CD14-positive monocyte (primary cell): ENCODE results near the gene UHMK1. TPM values are rescaled to one million over a fixed set of nuclear protein-coding genes. Genes with fewer than 3 reads are reported as not detected.

Experiments
- DNase-seq, 3 donors: peaks; one replicate each; pipeline ENCODE4 v3.0.0-alpha.2; 2011 to 2022
- H2AFZ ChIP-seq: 2 replicates; pipeline ENCODE4 v1.6.0; 2012; ENCODE audit warnings: mild to moderate bottlenecking, low read depth, low read length, inconsistent platforms; ENCODE audit not compliant: insufficient read depth, poor library complexity, severe bottlenecking
- H3K27ac ChIP-seq, 2 donors: 1 replicate in 1 of 2; 2 replicates in 1 of 2; pipeline ENCODE4 v1.5.1; 2012 to 2013; ENCODE audit warnings: low read length in 2 of 2, control low read depth in 1 of 2, inconsistent platforms in 1 of 2, low read depth in 1 of 2, mild to moderate bottlenecking in 1 of 2
- H3K27me3 ChIP-seq, 2 donors: one replicate each; pipeline versions ENCODE4 v1.6.0 to v1.6.1; 2011 to 2013; ENCODE audit warnings: low read length in 2 of 2; ENCODE audit not compliant: control insufficient read depth in 2 of 2, insufficient read depth in 2 of 2
- H3K36me3 ChIP-seq, 2 donors: replicated peaks in 1 of 2; 1 replicate in 1 of 2; 2 replicates in 1 of 2; pipeline versions ENCODE4 v1.5.1 to v1.6.1; 2012 to 2013; ENCODE audit warnings: low read length in 2 of 2, control low read depth in 1 of 2, inconsistent platforms in 1 of 2, mild to moderate bottlenecking in 1 of 2; ENCODE audit not compliant: insufficient read depth in 2 of 2, control insufficient read depth in 1 of 2
- H3K4me1 ChIP-seq, 2 donors: 1 replicate in 1 of 2; 2 replicates in 1 of 2; pipeline versions ENCODE4 v1.5.1 to v1.6.1; 2012 to 2013; ENCODE audit warnings: low read length in 2 of 2, control low read depth in 1 of 2, inconsistent platforms in 1 of 2, mild to moderate bottlenecking in 1 of 2, moderate library complexity in 1 of 2; ENCODE audit not compliant: insufficient read depth in 2 of 2, control insufficient read depth in 1 of 2
- H3K4me2 ChIP-seq: replicated peaks from 2 replicates; pipeline ENCODE3; 2012; ENCODE audit warnings: low read length, moderate library complexity, mild to moderate bottlenecking; ENCODE audit not compliant: poor library complexity, severe bottlenecking; ENCODE audit errors: extremely low read depth
- H3K4me3 ChIP-seq, 3 experiments: fragments of 200-600 bp in 1 of 3; sonication (generic) in 1 of 3; replicated peaks in 1 of 3; 1 replicate in 2 of 3; 2 replicates in 1 of 3; pipeline ENCODE4 v1.5.1; 2011 to 2013; ENCODE audit warnings: low read length in 3 of 3, mild to moderate bottlenecking in 3 of 3, control low read depth in 2 of 3, low read depth in 2 of 3, inconsistent platforms in 1 of 3, moderate library complexity in 1 of 3
- H3K79me2 ChIP-seq: 2 replicates; pipeline ENCODE4 v1.6.0; 2012; ENCODE audit warnings: mild to moderate bottlenecking, control low read depth, inconsistent platforms, low read length, moderate library complexity; ENCODE audit not compliant: insufficient read depth
- H3K9ac ChIP-seq: 2 replicates; pipeline ENCODE4 v1.6.0; 2017; ENCODE audit warnings: low read length, mild to moderate bottlenecking; ENCODE audit not compliant: insufficient read depth, poor library complexity, severe bottlenecking
- H3K9me3 ChIP-seq, 2 donors: replicated peaks in 1 of 2; 1 replicate in 1 of 2; 2 replicates in 1 of 2; pipeline versions ENCODE4 v1.5.1 to v1.6.1; 2012 to 2013; ENCODE audit warnings: low read length in 2 of 2, control low read depth in 1 of 2; ENCODE audit not compliant: control insufficient read depth in 1 of 2, insufficient read depth in 1 of 2
- H4K20me1 ChIP-seq: 2 replicates; pipeline ENCODE4 v1.6.0; 2012; ENCODE audit warnings: mild to moderate bottlenecking, low read length, control low read depth, moderate library complexity; ENCODE audit not compliant: insufficient read depth
- H3K27ac Mint-ChIP-seq, 7 donors: one replicate each; pipeline ENCODE4 v1.8.0; 2020; ENCODE audit warnings: mild to moderate bottlenecking in 7 of 7, mixed read lengths in 7 of 7, moderate library complexity in 6 of 7, inconsistent platforms in 2 of 7
- H3K27me3 Mint-ChIP-seq, 3 donors: one replicate each; pipeline ENCODE4 v1.8.0; 2021 to 2022; ENCODE audit warnings: low read depth in 3 of 3, mild to moderate bottlenecking in 3 of 3, mixed read lengths in 3 of 3, moderate library complexity in 3 of 3, inconsistent platforms in 1 of 3
- H3K36me3 Mint-ChIP-seq, 2 donors: one replicate each; pipeline ENCODE4 v1.8.0; 2020; ENCODE audit warnings: mixed read lengths in 2 of 2, inconsistent platforms in 1 of 2, mild to moderate bottlenecking in 1 of 2
- H3K4me1 Mint-ChIP-seq: one replicate; pipeline ENCODE4 v1.8.0; 2020; ENCODE audit warnings: mild to moderate bottlenecking, mixed read lengths
- H3K4me3 Mint-ChIP-seq, 2 donors: one replicate each; pipeline ENCODE4 v1.8.0; 2020; ENCODE audit warnings: mild to moderate bottlenecking in 2 of 2, mixed read lengths in 2 of 2, moderate library complexity in 1 of 2
- H3K9me3 Mint-ChIP-seq, 7 donors: one replicate each; pipeline ENCODE4 v1.8.0; 2020 to 2022; ENCODE audit warnings: mixed read lengths in 7 of 7, mild to moderate bottlenecking in 6 of 7, moderate library complexity in 6 of 7, inconsistent platforms in 2 of 7
- CTCF ChIP-seq: fragments of 200-600 bp; IDR thresholded peaks from one replicate; pipeline ENCODE4 v1.8.0; 2022; ENCODE audit warnings: antibody characterized with exemption, mild to moderate bottlenecking
- WGBS: methylation state at CpG from one replicate; pipeline ENCODE4 v1.1.5; 2013; ENCODE audit warnings: missing lambda C conversion rate; ENCODE audit not compliant: insufficient coverage; 5-methylcytosine and 5-hydroxymethylcytosine counted together
- intact Hi-C, 2 donors: fragments of 100-400 bp; cut with micrococcal nuclease; formaldehyde crosslinking; loops; one replicate each; pipeline versions ENCODE4 v1.15.0 to v1.15.1; 2023
- polyA plus RNA-seq, 3 donors: library from polyadenylated mRNA; depleted of rRNA in 1 of 3; unstranded in 2 of 3; stranded (reverse) in 1 of 3; fragments of 300-500 nt in 2 of 3; fragments of >200 nt in 1 of 3; fragmentation: Illumina TruSeq in 2 of 3; gene quantifications; 1 replicate in 2 of 3; 2 replicates in 1 of 3; pipeline ENCODE4 v1.2.3, GENCODE V29; 2012 to 2021

UHMK1 gene
- polyA plus RNA-seq, 3 donors: 14.9 to 38.2 (median 27.7) TPM

GRCh38 chr1:162463021-162463420 lies 34.6 kb upstream of the UHMK1 start:
- no peaks in the 10 kb centered on the region for H3K36me3 ChIP-seq
- Mint-ChIP-seq H3K4me3 (no peak overlapping the region), H3K4me1 (no peaks in the 10 kb centered on the region), H3K27me3 (peaks cover 2 to 12% (median 4%) of the 10 kb centered on the region in 3 donors), H3K9me3 (peaks cover 0 to 8% (median 3%) of the 10 kb centered on the region in 7 donors), H3K36me3 (no peaks in the 10 kb centered on the region), H3K27ac (no peak overlapping the region)
- no peak overlapping the region for H2AFZ ChIP-seq
- no peak overlapping the region for H3K9ac ChIP-seq
- peaks cover 0 to 5% of the 10 kb centered on the region in 2 donors for H3K9me3 ChIP-seq
- H3K79me2 ChIP-seq: no peaks in the 10 kb centered on the region
- no peak overlapping the region for H3K4me2 ChIP-seq
- H4K20me1 ChIP-seq: no peaks in the 10 kb centered on the region
- WGBS: no CpG with 5 or more reads among the region's 1 CpG
- TF ChIP-seq CTCF: no peak
- no peaks in the 10 kb centered on the region for H3K27me3 ChIP-seq
- H3K4me1 ChIP-seq: no peaks in the 10 kb centered on the region
- H3K27ac ChIP-seq: no peak overlapping the region
- no peak overlapping the region for H3K4me3 ChIP-seq
- intact Hi-C loops: no loop called here
- no peak for DNase-seq

GRCh38 chr1:162466797-162467196 lies 30.8 kb upstream of the UHMK1 start:
- Histone ChIP-seq H3K27me3 (no peaks in the 10 kb centered on the region), H3K36me3 (no peaks in the 10 kb centered on the region), H2AFZ (no peak overlapping the region), H3K4me1 (peaks cover 0 to 12% of the 10 kb centered on the region in 2 donors), H3K9ac (no peak overlapping the region), H3K4me3 (no peak overlapping the region), H3K4me2 (no peak overlapping the region), H3K79me2 (no peaks in the 10 kb centered on the region), H3K9me3 (peaks cover 0 to 5% of the 10 kb centered on the region in 2 donors), H4K20me1 (no peaks in the 10 kb centered on the region), H3K27ac (no peak overlapping the region)
- Mint-ChIP-seq H3K4me1 (peaks cover 10% of the 10 kb centered on the region), H3K27me3 (peaks cover 0 to 10% (median 2%) of the 10 kb centered on the region in 3 donors), H3K36me3 (no peaks in the 10 kb centered on the region), H3K4me3 (no peak overlapping the region), H3K27ac (no peak overlapping the region), H3K9me3 (peaks cover 0 to 7% (median 5%) of the 10 kb centered on the region in 7 donors)
- DNase-seq: no peak
- intact Hi-C loops: no loop called here
- TF ChIP-seq CTCF: no peak
- 89% methylated on average over 3 of the region's 3 CpGs for WGBS
